Right renal cortex interstitium (tissue), 3 donors: Measurements from ENCODE around the gene EIF2S3. TPM values are rescaled to one million over a fixed set of nuclear protein-coding genes. Genes with fewer than 3 reads are reported as not detected.
"Not testable (repeated sequence)": the region's sequence is repeated elsewhere in the genome, so short reads cannot be mapped to it uniquely, and the experiment has no call there.

Experiments used
- DNase-seq, 3 donors: peaks; one replicate each; pipeline ENCODE4 v3.0.0-alpha.2; 2013; ENCODE audit warnings: low read depth in 3 of 3, low spot score in 2 of 3
- polyA plus RNA-seq, 3 donors: library from polyadenylated mRNA; unstranded; fragments of 120-200 nt; gene quantifications; one replicate each; pipeline ENCODE4 v1.2.1, GENCODE V29; 2013; ENCODE audit not compliant: insufficient read length in 3 of 3

The EIF2S3 gene
- polyA plus RNA-seq, 3 donors, result 170 to 188 (median 177) TPM

- not testable (repeated sequence) for DNase-seq
Observed at GRCh38 chrX:24046060-24046459, 8.7 kb upstream of the EIF2S3 start.

GRCh38 chrX:24049643-24050042 is 5.1 kb upstream of the EIF2S3 start:
- not testable (repeated sequence) for DNase-seq

GRCh38 chrX:24050522-24051318 is 4.0 kb upstream of the EIF2S3 start:
- DNase-seq, result not testable (repeated sequence)

GRCh38 chrX:24055043-24055356 is 244 bp downstream of the EIF2S3 start:
- no peak for DNase-seq

GRCh38 chrX:24063488-24063887 is 8.7 kb downstream of the EIF2S3 start:
- DNase-seq, result no peak

GRCh38 chrX:24069877-24070276 is 15.1 kb downstream of the EIF2S3 start:
- no peak for DNase-seq

GRCh38 chrX:24079411-24079810 is 24.7 kb downstream of the EIF2S3 start:
- no peak for DNase-seq

- not testable (repeated sequence) for DNase-seq
Observed at GRCh38 chrX:24080245-24080644, 25.5 kb downstream of the EIF2S3 start.

- no peak for DNase-seq
Observed at GRCh38 chrX:24080704-24081103, 25.9 kb downstream of the EIF2S3 start.

- DNase-seq, result peak in 1 of 3 donors; percentile 3
Observed at GRCh38 chrX:24081661-24082154, 27.0 kb downstream of the EIF2S3 start.

- no peak for DNase-seq
Observed at GRCh38 chrX:24082447-24082846, 27.7 kb downstream of the EIF2S3 start.

- no peak for DNase-seq
Observed at GRCh38 chrX:24085101-24085500, 30.3 kb downstream of the EIF2S3 start.

- DNase-seq, result no peak
Observed at GRCh38 chrX:24090300-24091200, 35.8 kb downstream of the EIF2S3 start.

- DNase-seq, result no peak
Observed at GRCh38 chrX:24093746-24094145, 39.0 kb downstream of the EIF2S3 start.

- no peak for DNase-seq
Observed at GRCh38 chrX:24097741-24098260, 43.0 kb downstream of the EIF2S3 start.

- DNase-seq, result no peak
Observed at GRCh38 chrX:24098932-24099331, 44.2 kb downstream of the EIF2S3 start.

GRCh38 chrX:24099394-24099793 is 44.6 kb downstream of the EIF2S3 start:
- DNase-seq, result no peak

- DNase-seq, result no peak
Observed at GRCh38 chrX:24100713-24101112, 46.0 kb downstream of the EIF2S3 start.

GRCh38 chrX:24110069-24110468 is 55.3 kb downstream of the EIF2S3 start:
- peak in 2 of 3 donors; percentile 19 to 21 for DNase-seq

GRCh38 chrX:24113181-24113580 is 58.4 kb downstream of the EIF2S3 start:
- no peak for DNase-seq

- DNase-seq, result no peak
Observed at GRCh38 chrX:24117258-24117657, 62.5 kb downstream of the EIF2S3 start.
